Activated CD4-positive, alpha-beta T cell treated with anti-CD3 and anti-CD28 coated beads for 1 hour (primary cell): ENCODE results near the gene MYO16.

Experiments
- DNase-seq: peaks from one replicate; pipeline ENCODE4 v3.0.0-alpha.2; 2020

The MYO16 gene

DNA sequence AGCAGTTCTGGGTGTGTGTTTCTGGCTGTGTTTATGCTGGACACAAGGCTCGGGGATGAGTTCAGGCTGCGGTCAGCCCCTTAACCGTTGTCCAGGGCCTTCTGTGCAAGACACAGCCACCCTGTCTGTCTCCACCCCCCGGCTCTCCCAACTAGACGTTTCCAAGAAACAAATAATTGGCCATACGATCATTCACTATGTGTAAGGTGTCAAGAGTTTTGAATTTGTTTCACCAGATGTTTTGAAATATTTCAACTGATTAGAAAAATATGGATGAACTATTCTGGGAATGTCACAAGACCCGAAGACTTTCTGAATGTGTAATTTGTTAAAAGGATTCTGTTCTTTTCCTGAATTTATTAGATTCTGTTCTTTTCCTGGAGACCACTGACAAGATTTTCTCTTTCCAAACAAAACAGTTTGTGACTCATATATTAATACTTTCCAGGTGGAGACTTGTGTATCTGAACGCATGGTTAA lies 318.2 kb downstream of the MYO16 start:
- no peak for DNase-seq

DNA sequence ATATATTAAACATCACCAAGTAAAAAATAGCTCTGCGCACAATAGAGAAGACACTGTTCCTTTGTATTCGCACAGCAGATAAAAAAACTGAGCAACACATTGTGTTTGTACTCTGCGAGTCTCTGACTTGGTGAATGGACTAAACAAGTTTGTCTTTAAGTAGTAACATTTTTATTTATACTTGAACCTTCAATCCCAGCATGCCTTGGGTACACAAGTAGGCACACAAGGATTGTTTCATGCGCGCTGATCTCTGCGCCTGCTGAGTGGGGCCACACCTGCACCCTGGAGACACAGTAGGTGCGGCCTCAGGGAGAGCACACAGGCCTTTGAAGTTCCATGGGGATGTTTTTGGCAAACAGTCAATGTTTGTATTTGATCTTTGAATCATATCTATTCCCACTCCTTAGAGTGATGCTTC lies 318.9 kb downstream of the MYO16 start:
- no peak for DNase-seq

DNA sequence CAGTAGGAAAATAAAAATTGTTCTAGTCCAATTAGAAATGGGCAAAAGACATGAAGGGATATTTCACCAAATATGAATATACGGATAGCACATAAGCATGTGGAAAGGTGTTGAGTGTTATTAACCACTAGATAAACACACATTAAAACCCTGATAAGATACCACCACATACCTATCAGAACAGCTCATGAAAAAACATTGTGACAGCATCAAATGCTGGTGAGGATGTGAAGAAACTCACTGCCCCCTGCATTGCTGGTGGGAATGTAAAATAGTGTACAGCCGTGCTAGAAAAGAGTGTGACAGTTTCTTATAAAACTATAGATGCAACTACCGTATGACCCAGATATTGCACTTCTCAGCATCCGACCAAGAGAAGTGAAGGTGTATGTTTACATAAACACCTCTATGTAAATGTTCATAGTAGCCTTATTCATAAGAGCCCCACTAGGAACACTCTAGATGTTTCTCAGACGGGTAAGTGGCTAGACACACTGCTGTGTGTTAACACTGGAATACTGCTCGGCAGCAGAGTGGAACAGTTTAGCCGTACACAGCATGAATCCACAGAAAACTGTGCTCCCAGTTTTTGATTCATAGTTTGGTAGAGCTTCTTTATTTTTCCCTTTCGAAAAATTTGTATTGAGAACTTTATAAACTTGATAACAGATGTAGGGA lies 321.1 kb downstream of the MYO16 start:
- no peak for DNase-seq

DNA sequence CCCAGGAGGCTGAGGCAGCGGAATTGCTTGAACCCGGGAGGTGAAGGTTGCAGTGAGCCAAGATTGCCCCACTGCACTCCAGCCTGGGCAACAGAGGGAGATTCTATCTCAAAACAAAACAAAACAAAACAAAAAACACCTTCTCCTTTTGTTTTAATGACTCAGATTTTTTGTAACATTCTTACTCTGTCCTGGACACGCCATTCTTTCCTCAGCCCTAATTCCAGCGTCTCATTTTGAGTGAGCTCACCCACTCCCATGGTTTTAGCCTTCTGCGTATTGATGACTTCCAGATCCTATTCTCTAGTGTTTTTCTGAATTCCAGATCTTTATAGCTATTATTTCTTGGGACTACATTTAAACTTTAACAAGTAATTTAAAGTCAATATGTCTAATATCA lies 326.3 kb downstream of the MYO16 start:
- no peak for DNase-seq

DNA sequence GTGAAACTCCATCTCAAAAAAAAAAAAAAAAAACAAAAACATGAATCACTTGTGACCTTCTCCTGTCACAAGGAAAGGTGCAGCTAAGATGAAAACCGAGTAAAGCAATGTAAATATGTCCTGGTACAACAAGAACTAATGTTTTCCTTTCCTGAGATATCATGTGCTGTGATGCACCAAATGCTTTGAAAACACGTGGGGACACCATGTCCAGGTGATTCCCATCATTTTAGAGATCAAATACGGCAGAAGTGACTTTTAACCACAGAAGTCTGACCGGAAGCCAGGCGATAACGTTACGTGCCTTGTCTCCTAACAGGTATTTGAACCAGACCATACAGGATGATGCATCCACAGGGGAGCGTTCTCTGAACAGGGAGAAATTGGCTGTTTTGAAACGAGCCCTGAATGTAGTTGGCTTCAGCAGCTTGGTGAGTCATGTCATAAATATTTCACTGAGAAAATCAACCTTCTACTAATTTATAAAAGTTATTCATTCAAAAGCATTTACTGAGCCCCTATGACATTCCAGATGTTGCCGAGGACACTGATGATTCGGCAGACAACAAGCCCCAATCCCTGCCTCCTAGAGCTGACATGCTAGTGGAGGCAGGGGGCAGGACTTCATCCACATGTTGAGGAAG lies 328.1 kb downstream of the MYO16 start:
- DNase-seq, result no peak

DNA sequence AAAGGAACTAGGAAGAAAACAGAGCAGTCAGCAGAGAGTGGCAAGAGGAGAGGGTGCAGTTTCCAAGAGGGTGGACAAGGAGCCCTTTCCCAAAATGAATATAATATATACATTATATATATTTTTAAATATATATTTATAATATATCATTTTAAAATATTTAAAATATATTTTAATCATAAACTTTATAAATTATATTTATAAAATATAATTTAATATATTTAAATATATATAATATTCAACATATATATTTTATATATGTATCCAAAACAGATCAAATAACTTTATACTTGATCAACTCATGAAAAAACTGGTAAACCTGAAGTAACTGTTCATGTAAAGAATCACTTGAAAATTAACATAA lies 328.6 kb downstream of the MYO16 start:
- DNase-seq, result no peak

DNA sequence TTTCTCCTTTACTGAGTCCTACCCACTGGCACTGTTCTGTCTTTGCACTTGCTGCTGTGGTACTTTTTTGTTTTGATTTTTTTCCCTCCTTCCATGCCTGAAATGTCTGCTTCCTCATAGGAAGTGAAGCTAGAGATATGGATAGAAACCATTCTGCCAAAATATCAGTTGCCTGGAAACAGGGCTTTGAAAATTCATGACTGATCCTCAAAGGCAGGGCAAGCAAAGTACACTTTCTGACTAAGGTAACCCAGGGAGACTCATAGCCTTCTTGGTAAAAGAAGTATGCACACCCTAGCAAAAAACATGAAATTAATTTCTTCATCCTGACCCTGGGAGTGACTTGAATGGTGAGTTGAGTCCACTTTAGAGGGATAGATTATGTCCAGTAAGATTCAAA lies 329.8 kb downstream of the MYO16 start:
- DNase-seq, result no peak

DNA sequence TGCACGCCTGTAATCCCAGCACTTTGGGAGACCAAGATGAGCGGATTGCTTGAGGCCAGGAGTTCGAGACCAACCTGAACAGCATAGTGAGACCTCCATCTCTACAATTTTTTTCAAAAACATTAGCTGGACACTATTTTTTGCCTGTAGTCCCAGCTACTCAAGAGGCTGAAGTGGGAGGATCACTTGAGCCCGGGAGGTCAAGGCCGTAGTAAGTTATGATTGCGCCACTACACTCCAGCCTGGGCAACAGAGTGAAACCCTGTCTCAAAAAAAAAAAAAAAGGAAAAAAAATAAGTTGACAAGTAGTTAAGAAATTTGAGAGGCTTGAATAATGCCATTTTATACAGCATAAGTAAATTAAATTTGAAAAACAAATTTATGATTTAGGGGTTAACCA lies 330.6 kb downstream of the MYO16 start:
- no peak for DNase-seq

DNA sequence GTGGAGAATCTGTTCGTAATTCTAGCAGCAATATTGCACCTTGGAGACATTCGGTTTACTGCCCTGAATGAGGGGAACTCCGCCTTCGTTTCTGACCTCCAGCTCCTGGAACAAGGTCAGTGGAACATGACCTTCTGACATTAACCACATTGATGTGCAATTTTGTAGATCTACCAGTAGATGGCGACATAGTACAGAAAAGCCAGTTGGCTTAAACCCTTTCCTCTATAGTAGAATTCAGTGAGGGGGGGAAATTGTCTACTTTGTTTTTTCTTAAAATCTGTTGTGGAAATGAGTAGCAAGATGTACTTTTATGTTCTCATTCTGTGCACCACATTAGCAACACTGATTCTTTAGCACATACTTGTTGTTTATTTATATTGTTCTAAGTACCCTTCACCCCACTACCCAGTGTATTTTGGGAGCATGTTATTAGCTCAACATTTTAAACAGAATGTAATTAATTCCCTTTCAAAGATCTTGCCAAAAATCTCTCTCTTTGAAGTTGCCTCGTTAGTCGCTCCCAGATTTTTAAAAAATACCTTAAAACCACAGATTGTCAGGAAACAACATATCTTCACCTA lies 332.2 kb downstream of the MYO16 start:
- DNase-seq, result no peak

DNA sequence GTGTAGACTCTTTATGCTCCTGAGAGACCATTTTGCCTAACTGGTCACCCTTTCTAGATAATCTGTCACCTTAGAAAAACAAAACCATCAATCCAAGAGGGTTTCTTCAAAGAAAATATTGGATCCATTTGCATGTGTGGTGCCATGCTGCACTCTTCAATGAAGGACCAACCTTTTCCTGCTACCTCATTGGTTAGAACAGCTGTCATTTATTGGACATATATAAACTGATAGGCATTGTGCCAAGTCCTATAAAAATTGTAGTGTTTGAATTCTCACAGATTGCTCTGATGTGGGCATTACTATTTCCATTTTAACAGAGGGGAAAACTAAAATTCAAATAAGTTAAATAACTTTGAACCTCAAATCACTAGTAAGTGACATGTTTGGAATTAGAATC lies 333.2 kb downstream of the MYO16 start:
- DNase-seq, result no peak

DNA sequence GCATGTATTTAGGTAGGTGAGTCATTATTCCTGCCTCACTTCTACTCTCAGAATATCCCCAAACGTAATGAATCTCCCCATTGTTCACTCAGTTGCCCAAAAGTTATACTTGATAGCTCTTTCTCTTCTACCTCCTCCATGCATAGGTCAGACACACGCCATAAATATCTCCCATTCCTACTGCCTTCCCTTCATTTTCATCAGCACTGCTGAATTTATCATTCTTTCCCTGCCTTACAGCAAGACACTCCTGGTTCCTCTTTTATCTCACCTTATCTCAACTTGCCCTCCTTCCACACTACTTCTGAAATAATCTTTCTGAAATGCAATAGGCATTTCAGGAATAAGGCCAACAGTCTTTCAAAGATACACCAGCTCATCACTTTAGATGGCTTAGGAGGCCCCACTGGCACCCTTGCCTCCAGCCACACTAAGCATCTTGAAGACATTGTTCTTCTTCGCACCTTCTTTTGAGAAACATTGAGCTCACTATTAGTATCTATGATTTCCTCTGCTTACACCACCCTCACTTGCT lies 333.9 kb downstream of the MYO16 start:
- no peak for DNase-seq

DNA sequence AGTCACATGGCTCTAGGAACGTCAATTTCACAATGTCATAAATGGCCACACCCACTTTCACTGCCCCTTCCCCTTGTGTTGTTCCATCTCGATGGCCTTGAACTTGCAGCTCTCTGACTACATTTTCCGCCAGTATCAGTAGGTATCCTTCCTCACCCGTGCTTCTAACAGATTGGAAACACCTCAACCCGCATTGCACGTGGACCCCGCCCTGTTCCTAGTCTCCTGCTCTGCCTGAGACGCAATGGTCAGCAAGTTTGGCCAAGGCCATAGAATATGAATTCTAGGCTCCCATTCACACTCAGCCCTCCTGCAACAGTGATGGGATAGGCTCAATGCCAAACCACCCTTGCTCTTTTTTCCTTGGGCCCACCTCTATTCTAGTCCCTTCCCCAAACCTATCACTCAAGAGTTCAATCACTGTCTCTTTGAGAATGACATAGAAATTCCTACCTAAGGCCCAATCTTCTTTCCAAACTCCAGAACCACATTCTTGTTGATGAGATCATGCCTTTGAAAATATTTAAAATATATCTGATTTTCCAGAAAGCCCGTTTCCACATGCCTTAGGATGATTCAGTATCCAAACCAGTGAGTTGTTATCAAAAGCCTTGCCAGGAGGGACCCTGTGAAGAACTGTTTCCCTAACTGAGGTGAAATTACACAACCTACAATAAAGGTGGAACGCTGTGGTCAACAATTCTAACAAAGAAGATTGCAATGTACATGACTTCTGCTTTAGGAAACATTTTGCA lies 334.6 kb downstream of the MYO16 start:
- no peak for DNase-seq

DNA sequence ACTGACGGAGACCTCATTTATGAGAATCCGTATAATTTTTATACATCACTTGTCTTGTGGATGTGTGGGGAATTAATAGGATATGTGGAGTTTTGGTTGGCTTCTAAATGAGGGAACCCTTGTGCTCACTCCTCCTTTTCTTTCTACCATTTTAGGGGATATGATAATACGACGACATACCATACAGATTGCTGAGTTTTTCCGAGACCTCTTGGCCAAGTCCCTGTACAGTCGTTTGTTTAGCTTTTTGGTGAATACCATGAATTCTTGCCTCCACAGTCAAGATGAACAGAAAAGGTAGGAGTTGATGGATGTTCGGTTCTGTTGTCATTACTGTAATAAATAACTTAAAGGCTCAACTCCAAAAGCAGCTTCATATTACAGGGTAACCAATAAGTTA lies 335.2 kb downstream of the MYO16 start:
- no peak for DNase-seq

DNA sequence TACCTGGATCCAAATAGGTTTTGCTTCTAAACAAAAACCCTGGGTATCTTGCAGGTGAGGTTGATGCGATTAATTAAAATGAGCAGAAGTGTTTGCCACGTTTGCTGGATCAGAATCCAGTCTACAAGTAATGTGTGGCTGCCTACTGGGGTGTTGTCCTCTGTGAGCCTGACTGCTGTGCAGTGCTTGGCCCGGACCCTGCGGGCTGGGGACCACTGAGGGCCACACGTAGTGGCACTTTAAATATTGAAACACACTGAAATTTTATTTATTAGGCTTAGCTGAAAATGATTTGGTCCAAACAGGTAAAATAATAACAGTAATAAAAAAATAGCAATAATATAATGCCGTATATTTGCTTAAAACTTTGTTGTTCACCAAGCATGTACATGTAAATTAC lies 338.0 kb downstream of the MYO16 start:
- no peak for DNase-seq

DNA sequence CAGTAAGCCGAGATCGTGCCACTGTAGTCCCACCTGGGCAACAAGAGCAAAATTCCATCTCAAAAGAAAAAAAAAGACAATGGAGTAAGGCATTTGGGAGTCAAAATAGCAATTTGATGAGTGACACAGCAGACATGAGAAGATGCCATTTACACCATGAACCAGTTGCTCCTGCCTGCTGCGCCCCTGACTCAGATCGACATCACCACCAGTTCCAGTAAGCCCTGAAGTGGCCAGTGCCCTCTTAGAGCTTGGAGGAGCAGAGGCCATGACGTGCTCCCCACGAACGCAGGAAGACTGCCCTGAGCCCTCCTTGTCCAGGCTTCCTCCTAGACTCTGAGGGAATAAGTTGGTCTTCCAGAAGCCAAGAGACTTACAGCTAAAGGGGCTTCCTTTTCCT lies 339.2 kb downstream of the MYO16 start:
- DNase-seq, result no peak

DNA sequence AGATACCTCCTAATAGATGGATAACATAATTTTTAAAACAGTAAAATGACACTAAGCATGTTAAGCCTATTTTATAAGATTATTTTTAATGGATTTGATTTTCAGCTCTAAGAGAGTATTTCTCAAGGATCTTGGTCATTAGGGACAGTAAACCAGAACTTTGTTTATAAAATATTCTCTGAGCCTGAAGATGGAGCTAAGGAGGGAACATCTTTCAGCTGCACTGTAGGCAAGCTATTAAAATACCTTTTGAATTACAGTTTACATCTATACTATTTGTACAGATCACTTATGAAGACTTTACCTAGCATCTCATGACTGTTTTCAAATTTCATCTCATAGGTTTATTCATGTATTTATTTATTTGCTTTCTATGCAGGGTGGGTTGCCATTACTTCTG lies 345.3 kb downstream of the MYO16 start:
- DNase-seq, result no peak

DNA sequence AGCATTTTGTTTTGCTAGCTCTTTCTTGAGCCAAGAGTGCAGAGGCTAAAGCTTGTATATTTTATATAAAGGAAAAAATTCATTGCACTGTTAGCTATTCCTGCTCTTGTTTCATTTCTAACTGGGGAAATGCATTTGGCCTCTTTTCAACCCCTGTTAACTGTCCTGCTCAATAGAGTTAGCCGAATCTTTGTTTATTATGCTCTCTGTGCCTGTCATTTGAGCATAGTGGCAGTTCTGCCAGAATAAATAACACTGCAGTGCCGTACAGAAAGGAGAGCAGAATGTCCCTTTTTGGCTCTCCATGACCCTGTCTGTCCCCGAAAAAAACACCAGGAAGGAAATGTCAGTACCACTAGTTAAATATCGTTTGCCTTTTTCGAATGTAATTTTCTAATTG lies 350.8 kb downstream of the MYO16 start:
- no peak for DNase-seq

DNA sequence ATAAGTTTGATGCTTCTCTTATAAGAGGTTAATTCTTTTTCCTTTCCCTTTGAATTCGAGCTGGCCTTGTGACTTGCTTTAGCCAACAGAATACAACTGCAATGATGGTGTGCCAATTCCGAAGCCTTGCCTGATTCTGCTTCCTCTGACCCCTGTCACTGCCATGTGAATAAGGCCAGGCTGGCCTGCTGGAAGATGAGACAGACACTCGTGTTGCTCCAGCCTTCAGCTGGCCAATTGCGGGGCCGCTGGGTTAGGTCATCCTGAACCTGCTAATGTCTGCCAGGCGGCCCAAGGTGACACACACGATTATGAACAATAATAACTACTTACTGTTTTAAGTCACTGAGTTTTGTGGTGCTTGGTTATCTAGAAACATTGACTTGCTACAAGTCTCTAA lies 352.0 kb downstream of the MYO16 start:
- no peak for DNase-seq

DNA sequence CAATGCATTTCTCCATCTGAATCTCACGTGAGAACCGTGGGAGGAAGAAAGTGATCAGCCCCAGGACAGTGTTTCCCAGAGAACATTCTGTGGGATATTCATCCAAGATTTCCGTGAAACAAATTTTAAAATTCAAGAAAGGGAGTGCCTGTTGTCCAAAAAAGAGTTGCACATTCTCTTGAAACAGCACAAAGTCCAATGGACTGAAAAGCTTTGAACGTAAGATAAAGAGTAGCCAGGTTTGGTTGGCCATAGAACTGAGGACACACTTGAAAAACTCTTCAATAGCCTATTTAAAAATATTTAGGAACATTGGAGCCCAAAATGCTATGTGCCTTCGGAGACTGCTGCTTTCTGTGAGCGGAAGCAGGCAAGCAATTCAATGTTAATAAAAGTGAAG lies 353.9 kb downstream of the MYO16 start:
- no peak for DNase-seq

DNA sequence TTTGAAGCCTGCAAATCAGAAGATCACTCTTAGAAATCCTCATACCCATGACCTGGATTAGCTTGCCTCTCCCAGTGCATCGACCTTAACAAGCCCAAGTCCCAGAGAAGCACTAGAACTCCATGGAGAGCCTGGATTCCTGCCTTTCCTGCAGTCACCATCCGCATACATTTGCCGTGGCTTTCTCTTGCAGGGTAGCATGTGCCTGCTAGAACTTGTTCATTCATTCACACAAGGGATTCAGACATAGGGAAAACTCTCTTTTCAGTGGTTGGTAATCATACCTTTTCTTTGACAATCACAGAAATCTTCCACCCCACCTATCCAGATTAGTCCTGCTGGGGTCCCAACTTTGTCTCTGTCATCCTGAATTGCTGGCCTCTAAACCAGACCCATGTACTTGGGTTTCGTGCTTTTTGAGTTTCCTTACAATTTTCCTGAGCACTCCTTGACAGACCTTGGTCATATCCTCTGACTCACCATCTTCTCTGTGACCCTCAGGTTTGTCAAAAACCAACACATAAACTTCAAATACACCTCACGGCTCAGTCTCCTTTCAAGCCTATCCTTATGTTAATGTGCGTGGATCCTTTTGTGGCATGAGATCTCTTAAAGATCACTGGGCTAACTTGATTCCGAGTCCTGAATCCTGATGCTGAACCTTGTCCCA lies 355.0 kb downstream of the MYO16 start:
- no peak for DNase-seq

DNA sequence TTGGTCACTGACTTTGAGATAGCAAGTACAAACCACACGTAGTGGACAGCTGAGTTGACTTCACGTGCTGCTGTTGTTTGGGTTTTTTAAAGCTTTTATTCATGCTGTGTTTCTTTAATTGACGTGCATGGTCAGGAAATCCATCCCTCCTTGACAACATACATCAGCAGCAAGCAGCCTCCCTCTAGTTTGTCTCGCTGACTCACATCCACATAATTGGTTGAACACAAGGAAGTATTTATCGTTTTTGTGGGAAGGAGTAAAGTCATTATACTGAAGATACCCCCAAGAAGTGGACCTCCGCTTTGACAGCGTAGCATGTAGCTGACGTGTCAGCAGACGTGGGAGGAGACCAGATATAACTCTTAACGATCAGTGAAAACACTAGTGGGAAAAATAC lies 355.8 kb downstream of the MYO16 start:
- DNase-seq, result no peak

DNA sequence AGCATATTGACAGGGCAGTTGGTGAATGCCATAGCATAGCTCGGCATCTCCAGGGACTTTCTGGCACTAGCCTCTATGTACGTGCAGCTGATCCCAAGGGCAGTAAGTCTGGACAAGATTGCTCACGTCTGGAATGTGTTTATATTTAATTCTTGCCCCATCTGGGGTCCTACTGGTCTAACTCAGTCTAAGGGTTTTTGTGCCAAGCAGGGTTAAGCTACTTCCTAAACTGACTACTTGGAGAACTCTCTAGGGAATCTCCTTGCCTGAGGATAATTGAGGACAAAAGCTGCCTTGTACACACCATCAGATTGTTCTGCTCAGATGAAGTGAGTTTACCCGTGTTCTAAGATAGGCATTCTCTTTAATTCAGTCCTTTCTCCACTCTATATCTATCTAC lies 358.1 kb downstream of the MYO16 start:
- no peak for DNase-seq

DNA sequence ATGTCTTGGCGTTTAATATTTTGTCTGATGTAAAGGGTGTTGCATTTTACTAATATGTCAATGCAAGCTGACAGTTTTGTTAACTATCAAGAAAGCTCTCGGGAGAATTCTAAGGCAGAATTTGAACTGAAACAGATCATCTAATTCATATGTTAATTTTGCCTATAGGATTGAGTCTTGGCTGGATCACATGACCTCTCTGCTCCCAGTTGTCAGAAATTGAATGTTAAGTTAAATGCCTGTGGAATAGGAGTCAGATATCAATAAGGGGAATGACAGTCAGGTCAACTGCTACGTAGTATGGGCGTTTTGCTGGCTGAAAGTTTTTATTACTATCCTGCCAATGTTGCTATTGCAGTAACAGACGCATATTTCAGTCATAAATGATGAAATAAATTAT lies 358.5 kb downstream of the MYO16 start:
- DNase-seq, result no peak
